HG02610 (cell line): ENCODE measurements around the gene BPIFB1.

Experiments used
- ATAC-seq: cut with Tn5 transposase; IDR thresholded peaks from one replicate; pipeline ENCODE4 v1.9.1; 2021; ENCODE audit warnings: mild to moderate bottlenecking, moderate library complexity; ENCODE audit not compliant: unreplicated experiment

The BPIFB1 gene

DNA sequence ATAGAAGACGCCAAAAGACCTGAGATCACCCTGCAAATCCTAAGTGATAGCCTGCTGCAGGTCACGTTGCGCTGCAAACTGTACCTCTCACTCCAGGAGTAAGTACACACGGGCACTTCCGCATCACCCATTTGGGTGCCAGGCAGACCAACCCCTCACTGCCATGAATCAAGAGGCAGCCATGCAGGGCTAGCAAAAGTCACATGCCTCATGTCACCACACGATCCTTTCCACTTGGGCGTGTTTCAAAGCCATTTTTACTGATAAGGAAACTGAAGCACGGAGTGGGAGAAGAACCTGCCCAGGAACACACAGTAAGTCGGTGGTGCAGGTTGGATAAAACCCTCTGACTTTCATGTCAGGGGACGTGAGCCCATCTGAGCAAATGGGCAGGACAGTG is 37.0 kb downstream of the BPIFB1 start:
- ATAC-seq, result no peak

DNA sequence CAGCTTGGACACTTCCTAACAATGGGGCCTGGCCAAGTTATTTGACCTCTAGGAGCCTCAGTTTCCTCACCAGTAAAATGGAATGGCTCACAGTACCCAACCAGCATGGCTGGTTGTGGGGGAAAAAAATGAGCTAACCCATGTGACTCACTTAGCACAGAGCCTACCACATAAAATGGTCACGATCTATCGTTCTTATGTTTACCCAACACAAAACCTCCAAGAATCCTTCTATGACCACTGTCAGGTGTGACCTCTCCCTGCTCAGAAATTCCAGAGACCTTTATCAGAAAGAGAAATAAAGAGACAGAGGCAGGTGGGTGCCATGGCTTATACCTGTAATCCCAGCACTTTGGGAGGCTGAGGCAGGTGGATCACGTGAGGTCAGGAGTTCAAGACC is 39.4 kb downstream of the BPIFB1 start:
- no peak for ATAC-seq

DNA sequence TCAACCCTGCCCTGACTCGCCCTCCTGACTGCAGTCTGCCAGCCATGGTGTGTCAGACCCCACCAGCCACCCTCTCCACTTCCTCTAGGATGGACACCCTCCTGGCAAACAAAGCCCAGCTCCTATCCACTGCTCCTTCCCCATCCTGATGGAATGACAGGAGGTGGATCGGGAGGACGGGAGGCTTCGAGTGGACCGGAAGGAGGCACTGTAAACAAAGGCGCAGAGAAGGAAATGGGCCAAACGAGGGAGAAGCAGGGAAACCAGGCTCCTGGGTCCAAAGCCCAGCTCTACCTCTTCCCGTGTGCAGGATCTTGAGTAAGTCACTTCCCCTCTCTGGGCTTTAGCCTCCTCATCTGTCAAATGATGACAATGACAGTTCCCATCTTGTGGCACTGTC is 40.2 kb downstream of the BPIFB1 start:
- ATAC-seq, result no peak

DNA sequence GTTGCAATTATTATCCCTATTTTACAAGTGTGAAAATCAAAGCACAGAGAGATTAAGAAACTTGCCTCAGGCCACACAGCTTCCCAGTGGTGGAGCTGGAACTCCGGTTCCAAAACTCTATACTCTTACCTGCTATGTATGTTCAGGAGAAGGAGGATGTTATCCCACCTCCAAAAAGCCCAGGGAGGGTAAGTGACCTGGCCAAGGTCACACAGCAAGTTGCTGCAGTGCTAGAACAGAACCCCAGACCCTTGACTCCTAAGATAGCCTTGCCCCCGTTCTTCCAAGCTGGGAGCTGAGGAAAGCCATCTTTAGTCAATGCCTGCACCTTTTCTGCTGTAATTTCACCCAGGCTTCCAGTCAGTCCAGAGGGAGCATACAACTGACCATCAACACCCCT is 42.3 kb downstream of the BPIFB1 start:
- ATAC-seq, result no peak

DNA sequence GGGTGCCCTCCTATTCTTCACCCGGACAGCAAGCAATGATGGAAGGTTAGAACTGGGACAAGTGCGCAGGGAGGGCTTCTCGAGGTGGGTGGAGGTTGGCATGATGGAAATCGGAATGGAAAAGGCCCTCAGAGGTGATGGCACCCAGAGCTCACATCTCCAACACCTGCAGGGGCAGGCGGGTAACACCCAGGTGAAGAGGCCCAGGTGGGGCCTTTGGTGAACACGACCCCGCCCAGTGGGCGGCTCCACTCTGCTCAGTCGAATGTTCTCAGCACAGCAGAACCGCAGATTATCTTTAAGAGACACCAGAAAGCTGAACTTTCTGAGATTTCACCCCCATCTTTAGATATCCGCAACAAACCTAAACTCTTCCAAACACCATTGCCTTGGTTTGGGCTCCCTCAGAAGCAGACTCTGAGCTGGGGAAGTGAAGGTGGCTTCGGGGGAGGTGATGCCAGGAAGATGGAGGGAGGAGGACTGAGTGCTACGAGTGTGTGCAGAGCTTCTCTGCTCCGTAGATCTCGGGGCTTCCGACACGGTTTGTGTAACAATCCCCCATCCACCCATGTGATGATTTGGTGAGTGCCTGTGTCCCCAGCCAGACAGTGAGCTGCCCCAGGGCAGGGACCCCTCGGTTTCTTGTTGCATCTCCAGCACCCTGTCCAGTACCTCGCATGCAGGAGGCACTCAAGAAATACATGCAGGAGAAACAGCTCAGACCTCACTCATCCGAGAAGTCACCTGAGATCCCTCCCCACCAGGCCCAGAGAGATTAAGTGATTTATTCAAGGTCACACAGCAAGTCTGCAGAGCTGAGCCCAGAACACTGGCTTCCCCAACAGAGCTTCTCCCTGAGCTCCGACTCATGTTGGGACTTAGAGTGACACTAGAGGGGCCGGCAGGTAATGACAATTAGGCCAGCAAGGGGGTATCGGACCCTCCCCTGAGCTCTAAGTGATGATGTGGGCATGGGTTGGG is 45.4 kb downstream of the BPIFB1 start:
- no peak for ATAC-seq

DNA sequence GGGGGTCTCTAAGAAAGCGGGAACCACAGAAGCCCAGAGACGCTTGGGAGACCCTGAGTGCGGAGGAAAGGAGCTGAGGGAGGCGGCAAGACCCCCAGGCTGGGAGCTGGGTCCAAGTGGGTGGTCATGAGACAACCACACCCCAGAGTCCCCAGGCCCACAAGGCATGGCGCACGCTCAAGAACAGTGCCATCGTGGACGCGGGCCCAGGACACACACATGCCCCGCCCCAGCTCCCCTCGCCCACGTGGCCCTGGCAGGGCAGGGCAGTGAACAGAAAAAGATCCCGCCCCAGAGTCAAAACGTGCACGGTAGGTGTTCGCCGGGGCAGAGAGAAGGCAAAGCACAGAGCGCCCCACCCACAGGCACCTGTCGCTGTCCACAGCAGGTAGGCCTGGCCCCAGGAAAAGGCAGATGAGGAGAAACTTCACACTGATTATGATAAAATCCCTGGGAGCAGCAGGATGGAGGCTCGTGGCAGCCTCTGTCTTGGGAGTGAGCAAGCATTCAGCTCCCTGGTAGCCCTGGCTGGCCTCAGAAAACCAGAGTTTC is 50.0 kb downstream of the BPIFB1 start:
- no peak for ATAC-seq

DNA sequence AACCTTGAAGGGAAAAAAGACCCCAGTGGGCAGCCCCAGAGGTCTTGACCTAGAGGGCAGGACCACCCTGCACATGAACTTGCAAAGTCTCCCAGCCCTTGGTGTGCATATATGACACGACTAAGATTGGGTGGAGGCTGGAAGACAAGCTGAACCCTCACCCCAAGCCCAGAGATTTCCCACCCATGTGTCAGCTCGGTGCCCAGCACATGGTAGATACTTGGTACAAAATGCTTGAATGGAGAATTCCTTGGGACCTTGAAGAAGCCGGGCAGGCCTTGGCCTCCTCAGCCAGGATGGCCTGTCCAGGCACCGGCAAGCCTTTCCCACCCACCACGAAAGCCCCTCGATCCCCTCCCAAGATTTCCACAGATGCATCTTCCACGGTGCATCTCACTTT is 50.6 kb downstream of the BPIFB1 start:
- ATAC-seq, result no peak

DNA sequence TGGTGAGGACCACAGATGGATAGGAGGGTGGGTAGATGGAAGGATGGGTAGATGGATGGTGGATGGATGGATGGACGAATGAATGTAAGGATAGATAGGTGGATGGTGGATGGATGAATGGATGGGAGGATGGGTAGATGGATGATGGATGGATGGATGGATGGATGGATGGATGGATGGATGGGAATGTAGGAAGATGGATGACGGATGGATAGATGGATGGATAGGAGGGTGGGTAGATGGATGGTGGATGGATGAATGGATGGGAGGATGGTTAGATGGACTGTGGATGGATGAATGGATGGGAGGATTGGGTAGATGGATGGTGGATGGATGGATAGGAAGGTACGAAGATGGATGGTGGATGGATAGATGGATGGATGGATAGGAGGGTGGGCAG is 51.1 kb downstream of the BPIFB1 start:
- no peak for ATAC-seq

DNA sequence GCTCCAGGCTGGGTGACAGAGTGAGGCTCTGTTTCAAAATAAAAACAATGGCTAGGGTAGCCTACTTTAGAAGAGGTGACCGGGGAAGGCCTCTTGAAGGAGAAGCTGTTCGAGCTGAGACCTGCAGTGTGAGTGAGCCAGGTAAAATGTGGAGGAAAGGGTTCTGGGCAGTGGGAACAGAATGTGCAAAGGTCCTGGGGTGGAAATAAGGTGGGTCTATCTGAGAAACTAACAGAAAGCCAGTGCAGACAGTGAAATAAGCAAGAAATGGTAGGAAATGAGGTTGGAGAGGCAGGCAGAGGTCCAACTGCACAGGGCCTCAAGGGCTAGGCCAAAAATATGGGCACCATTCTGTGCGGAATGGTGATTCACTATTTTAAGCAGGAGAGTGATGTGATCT is 53.4 kb downstream of the BPIFB1 start:
- no peak for ATAC-seq

DNA sequence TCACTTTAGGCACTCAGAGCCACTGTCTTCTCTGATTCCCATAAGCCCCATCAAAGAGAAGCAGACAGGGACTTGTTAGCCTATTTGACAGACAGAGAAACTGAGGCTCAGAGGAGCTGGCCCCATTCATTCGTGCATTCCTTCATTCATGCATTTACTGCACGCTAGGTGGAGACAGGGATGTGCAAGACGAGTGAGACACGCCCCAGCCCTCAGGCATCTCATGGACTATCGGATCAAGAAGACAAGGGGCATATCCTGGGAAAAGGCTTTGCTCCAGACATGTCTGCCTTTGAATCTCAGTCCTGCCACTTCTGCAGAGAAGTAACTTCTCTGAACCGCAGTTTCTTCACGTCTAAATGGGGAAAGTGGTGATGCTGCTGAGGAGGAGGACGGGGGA is 54.1 kb downstream of the BPIFB1 start:
- peak; percentile 18 for ATAC-seq

DNA sequence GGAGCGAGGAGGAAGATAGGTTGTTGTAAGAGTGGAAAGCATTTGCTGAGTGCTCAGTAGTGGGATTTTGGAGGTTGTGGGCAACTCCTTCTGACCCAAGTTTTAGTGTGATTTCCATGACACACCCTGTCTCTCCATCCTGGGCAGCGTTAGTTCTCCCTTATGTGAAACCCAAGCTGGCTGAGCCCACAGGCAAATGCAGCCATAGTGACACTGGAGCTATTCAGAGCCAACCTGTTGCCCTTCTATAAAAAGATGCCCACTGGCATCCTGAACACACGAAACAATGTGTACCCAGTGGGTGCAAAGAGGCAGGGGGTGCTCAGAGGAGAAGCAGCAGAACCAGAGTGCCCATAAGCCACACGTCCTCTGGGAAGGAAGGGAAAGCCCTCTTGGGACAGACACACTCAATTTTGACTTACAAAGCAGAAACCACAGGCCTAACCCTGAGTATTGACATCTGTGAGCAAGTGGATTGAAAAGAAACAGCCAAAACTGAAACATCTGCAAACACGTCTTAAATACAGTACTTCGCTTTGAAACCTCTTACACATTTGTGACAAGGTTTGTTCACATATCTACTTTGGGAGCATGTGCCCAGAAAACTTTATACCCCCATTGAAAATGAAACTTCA is 54.6 kb downstream of the BPIFB1 start:
- ATAC-seq, result peak; percentile 66

DNA sequence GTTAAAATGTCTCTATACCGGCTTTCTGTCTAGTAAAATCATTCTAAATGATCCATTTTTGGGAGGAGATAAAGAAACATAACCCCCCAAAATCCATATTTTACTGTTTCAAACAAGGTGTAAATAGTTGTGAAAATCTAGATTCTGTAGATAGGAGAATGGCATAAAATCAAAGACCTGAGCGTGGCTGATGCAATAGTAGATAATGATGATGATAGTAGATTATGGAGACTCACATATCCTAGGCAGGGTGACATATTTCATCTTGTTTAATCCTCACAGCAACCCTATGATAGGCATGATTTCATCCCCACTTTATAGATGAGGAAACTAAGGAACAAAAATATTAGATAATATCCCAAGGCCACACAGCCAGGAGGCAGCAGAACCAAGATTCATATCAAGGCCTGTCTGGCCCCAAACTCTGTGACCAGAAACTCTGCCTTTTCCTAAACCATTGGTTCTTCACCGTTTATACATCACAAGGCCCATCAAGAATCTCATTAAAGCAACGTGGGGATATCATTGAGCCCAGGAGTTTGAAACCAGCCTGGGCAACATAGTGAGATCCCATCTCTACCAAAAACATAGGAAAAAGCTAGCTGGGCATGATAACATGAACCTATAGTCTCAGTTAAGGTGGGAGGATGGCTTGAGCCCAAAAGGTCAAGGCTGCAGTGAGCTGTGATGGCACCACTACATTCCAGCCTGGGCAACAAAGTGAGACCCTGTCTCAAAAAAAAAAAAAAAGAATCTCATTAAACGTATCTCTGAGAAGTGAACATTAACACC is 55.6 kb downstream of the BPIFB1 start:
- no peak for ATAC-seq

DNA sequence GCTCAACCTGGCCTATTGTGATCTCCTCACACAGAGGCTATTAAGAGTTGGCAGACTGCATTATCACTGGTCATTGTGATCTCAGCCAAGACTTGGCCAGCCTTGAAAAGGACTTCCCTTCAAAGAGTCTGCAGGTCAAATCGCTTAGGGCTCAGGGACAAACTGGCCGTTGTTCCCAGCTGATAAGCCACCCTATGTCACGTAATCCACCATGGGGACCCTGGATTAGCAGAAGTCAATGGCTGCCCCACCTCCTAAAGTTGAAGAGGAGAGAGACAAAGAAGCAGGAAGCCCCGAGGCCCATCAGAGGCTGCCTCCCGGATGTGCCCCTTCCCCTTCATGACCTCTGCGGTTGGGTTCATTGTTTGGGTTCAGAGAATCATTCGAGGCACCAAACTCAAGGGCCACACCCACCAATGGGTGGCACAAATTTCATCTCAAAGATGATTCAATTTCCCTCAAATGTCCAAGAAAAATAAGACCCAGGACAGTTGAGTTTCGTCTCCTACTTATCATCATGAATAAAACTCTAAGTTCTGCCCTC is 56.6 kb downstream of the BPIFB1 start:
- no peak for ATAC-seq

DNA sequence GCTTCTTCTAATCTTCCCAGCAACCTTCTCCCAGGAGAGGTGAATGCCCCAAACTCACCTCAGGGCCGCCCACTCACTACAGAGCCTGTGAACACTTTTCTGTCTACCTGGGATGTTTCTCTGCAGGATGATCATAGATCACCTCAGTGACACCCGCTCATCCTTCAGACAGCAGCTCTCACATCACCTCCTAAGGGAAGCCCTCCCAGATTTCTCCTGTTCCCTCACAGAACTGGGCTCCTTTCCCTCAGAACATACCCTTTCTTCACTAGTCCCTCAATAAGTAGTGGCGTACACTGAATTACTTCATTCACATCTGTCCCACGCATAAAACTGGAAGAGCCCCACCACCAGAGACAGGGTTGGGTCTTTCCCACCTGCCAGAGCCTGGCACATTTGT is 60.5 kb downstream of the BPIFB1 start:
- ATAC-seq, result no peak

DNA sequence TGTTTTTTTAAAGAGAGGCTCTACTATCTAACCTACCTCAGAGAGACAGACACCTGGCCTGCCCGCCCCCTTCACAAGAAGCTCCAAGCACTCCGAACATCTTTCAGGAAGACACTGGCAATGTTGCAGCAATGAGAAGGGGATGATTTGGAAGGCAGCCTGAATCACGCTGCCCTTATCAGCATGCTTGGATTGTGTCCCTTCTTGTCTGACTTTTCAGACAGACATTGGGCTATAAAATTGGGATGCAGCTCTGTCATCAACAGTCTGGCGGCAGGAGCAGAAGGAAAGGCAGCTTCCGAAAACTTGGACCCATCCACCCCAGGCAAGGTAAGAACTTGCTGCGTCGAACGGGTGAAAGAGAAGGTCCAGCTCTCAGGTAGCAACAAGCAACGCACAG is 62.3 kb downstream of the BPIFB1 start:
- ATAC-seq, result no peak

DNA sequence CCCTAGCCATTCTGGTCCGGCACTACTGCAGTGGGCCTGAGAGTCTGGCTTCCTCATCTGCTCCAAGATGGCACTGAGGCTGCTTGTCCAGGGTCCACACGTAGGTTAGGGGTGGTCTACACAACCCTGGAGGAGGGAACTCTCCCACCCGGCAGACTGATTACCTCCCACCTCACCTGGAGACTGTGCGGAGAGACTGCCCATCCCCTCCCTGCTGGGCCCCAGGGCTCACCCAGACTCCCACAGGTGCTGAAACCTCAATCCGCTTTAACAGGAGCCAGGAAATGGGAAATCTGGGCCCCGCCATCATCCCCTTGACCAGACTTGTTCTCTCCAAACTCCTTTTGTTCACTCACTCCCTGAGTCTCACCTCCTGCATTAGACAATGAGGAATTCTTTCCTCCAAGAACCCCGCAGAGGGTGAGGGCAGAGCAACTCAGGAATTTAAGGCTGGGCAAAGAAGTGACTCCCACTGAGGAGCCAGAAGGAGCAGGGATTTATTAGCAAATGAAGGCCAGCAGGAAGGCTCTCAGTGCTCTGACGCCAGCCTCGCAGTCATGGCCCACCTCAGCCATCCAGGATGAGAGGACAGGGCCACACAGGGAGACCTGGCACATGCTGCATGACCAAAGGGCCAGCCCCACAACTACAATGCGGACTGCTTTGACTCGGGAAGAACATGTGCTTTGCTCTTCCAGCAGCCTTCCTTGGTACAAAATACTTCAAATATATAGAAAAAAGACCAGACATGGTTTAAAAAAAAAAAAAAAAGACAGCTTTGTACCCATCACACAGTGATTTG is 65.3 kb downstream of the BPIFB1 start:
- ATAC-seq, result no peak

DNA sequence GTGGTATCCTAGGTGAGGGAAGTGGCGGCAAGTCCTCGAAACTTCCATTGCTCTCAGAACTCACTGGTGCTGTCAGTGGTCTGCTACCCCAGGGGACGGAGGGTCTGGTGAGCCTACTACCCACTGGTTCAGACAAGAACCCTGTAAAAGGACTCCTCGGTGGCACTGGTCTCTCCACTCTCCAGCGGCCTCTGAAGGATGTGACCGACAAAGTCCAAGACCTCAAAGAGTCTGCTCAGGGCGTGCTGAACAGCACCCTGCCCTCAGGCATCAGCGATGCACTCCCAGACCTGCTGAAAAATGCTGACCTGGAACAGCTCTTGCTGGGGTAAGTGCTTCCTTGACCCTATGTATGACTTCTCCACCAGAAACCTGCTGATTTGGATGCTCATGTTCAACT is 66.5 kb downstream of the BPIFB1 start:
- no peak for ATAC-seq

DNA sequence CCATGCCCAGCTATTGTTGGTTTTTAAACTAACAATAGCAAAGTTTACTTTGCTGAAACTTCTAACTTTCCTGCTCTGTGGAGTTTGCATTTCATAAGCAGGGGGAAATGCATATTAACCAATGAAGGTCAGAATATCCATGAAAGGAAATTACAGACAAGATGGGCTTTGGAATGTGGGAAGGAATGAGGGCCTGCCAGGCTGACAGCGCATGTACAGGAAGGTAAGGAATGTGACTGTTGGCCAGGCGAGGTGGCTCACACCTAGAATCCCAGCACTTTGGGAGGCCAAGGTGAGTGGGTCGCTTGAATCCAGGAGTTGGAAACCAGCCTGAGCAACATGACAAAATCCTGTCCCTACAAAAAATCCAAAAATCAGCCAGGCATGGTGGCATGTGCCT is 68.7 kb downstream of the BPIFB1 start:
- no peak for ATAC-seq

DNA sequence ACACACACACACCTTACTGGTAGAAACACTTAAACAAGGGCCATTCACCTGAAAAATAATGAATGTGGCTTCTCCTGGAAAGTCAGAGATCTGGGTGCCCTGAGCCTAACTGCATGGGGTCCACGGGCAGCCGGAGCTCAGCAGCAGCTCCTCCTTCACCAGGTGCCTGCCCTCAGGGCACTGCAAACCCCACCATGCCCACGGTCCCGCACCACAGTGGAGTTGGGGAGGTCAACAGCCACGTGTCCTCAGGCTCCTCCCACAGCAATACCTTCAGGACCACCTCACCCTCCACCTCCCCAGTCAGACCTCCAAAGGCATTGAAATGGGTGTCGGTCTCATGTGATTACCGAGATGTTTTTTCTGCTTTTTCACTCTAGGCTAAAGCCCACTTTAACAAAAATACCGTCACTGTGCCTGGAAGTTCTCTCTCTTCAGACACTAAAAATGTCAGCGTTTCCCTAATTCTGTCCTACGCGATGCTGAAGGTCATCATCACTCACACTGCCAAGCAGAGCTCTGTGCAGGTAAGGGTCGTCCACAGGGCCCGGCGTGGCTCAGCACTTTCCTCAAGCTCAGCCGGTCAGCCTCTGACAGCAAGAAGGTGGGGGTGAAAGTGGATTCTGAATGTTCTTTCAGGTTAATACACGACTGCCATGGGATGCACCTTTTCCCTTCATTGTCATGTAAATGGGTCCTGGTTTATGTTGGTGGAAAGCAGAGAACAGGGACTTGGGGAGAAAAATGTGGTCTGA is 69.4 kb downstream of the BPIFB1 start:
- ATAC-seq, result no peak
